Body of pancreas (tissue), 4 donors: ENCODE measurements around the gene SYNGR1.

Experiments
- POLR2A ChIP-seq, 3 donors: fragments of 450-650 bp; IDR thresholded peaks; one replicate each; pipeline ENCODE4 v1.6.1; 2016; ENCODE audit warnings: antibody characterized with exemption in 3 of 3, mild to moderate bottlenecking in 2 of 3
- TF ChIP-seq, protein P1 (sequence below), 7 experiments: fragments of 450-650 bp in 4 of 7; fragments of 200-600 bp in 3 of 7; sonication (generic) in 3 of 7; IDR thresholded peaks; one replicate each; pipeline ENCODE4 v1.5.1; 2016 to 2019; ENCODE audit warnings: antibody characterized with exemption in 7 of 7

DNA sequence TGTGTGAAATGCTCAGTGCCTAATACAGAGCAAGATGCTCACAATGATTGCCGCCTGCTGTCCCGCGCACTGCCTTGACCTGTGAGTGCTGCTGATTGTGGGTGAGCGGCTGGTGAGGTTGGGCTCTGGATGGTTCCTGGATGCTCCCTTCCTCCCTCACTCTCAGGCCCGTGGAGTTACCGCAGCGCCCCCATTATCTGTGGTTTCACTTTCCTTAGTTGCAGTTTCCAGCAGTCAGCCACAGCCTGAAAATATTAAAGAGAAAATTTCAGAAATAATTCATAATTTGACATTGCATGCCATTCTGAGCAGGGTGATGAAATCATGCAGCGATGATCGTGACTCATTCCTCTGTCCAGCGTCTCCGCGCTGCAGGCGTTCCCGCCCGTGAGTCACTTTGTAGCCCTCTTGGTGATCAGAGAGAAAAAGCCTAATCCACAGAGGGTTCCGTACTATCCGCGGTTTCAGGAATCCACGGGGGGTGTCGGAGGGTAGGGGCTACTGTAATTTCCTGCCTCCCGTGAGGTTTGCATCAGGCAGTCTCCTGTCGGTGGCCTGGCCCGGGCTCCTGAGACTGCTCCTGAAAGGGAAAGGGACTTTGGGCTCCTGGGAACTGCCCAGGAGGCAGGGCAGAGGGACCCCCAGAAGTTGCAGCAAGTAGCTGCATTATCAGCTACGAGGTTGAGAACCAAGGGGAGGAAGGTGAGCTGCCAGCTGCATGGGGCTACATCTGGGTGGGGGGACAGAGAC is 41.0 kb upstream of the SYNGR1 start:
- TF ChIP-seq, protein P1, sequence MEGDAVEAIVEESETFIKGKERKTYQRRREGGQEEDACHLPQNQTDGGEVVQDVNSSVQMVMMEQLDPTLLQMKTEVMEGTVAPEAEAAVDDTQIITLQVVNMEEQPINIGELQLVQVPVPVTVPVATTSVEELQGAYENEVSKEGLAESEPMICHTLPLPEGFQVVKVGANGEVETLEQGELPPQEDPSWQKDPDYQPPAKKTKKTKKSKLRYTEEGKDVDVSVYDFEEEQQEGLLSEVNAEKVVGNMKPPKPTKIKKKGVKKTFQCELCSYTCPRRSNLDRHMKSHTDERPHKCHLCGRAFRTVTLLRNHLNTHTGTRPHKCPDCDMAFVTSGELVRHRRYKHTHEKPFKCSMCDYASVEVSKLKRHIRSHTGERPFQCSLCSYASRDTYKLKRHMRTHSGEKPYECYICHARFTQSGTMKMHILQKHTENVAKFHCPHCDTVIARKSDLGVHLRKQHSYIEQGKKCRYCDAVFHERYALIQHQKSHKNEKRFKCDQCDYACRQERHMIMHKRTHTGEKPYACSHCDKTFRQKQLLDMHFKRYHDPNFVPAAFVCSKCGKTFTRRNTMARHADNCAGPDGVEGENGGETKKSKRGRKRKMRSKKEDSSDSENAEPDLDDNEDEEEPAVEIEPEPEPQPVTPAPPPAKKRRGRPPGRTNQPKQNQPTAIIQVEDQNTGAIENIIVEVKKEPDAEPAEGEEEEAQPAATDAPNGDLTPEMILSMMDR (IDR thresholded peaks at IDR 0.05): no peak
- no peak for TF ChIP-seq POLR2A (IDR thresholded peaks at IDR 0.05)
